OCI-LY3 (cell line): ENCODE results near the gene CPNE2.

Experiments
- EZH2phosphoT487 ChIP-seq: fragments of 200-600 bp; shearing (Covaris generic); IDR thresholded peaks from 2 replicates; pipeline ENCODE4 v1.6.1; 2018; ENCODE audit warnings: antibody characterized with exemption, mixed run types, low read depth
- TF ChIP-seq, protein P1 (sequence below): fragments of 200-600, 300-600 bp; sonication (generic); IDR thresholded peaks from 2 replicates; pipeline ENCODE4 v1.5.1; 2014; ENCODE audit warnings: antibody characterized with exemption, low read length, low read depth

DNA sequence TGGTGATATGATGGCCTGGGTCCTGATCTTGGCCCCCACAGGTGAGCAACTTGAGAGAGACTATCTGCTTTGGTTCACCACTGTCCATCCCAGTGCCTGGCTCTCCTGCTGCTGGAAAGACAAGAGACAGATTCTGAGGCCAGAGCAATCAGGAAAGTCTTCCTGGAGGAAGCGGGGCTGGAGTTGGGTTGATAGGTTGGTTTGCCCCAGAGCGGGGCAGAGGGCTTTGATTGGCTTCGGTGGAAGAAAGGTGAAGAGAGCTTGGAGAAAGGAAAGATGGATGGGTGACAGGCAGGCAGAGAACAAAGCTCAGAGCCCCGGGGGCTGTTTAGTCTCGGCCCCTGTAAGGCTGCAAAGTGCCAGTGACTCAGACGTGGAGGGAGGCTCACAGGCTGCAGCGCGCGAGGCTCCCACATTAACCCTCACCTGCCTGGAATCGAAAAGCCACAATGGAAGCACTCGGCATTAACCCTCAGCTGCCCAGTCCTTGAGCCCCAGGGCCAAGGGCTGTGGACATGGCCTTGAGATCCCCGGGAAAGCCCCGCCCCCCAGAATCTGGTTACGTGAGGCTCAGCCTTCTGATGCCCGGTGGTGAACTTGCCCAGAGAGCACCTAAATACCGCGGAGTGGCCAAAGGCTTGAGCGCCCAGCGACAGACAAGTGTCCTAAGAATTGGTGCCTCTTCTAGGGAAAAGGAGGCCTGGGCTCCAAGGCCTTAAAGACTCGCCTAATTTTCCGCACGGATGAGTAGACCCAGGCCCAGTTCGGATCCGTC lies 996 bp upstream of the CPNE2 start:
- no peak for TF ChIP-seq EZH2phosphoT487
- TF ChIP-seq, protein P1, sequence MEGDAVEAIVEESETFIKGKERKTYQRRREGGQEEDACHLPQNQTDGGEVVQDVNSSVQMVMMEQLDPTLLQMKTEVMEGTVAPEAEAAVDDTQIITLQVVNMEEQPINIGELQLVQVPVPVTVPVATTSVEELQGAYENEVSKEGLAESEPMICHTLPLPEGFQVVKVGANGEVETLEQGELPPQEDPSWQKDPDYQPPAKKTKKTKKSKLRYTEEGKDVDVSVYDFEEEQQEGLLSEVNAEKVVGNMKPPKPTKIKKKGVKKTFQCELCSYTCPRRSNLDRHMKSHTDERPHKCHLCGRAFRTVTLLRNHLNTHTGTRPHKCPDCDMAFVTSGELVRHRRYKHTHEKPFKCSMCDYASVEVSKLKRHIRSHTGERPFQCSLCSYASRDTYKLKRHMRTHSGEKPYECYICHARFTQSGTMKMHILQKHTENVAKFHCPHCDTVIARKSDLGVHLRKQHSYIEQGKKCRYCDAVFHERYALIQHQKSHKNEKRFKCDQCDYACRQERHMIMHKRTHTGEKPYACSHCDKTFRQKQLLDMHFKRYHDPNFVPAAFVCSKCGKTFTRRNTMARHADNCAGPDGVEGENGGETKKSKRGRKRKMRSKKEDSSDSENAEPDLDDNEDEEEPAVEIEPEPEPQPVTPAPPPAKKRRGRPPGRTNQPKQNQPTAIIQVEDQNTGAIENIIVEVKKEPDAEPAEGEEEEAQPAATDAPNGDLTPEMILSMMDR: no peak
